UCSD-AML1 (cell line): ENCODE data around the gene DDX21.
"Not testable (repeated sequence)": the region's sequence is repeated elsewhere in the genome, so short reads cannot be mapped to it uniquely, and the experiment has no call there.

ENCODE experiments used
- DNase-seq: peaks from one replicate; lab custom pipeline; 2025; ENCODE audit not compliant: unreplicated experiment; lab: John Stamatoyannopoulos, UW

The DDX21 gene

GRCh38 chr10:68987611-68988010, 31.6 kb downstream of the DDX21 start:
- DNase-seq = no peak

GRCh38 chr10:68988530-68989316, 32.8 kb downstream of the DDX21 start, which contains the start of gene KIFBP:
Gene KIFBP (plus strand): TSS chr10:68988803. CDS start chr10:68988833, 30 bp downstream.
- peak; percentile 91 for DNase-seq

- no peak for DNase-seq
These were observed 33.5 kb downstream of the DDX21 start for GRCh38 chr10:68989317-68989990.

DNA sequence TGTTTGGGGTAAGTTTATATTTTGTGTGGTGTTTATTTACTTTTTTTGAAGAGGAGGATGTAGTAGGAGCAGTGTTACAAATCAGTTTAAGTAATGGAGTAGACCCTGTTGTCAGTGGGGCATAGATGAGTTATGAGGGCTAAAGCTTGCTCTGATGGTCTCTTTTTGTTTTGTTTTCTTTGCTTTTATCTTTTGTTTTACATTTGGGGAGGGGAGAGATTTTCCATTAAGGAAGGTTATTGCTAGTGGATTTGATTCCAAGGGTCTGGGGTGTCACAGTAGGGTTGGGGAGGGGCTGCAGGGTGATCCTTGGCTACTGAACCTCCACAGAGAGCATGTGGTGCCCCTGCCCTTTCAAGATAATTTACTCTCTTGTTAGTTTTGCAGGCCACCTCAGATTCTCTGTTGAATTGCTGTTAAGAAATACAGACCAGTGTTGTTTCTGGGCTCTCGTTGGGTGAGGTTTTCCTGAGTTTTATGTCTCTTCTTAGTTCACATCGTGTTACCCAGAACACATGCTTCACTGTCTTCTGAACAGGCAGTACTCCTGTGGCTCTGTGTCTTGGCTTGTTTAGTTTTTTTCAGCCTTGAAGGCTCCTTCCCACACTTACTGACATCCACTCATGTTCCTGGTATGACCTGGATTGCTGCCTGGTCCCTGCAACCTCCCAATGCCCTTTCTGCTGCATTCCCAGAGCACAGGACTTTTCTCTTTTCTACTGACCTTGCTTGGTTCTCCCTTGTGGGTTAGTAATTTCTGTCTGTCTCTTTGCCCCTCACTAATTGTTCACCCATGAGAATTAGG, 36.9 kb downstream of the DDX21 start:
- no peak for DNase-seq

- no peak for DNase-seq
These were observed 41.2 kb downstream of the DDX21 start for GRCh38 chr10:68997211-68997610.

DNA sequence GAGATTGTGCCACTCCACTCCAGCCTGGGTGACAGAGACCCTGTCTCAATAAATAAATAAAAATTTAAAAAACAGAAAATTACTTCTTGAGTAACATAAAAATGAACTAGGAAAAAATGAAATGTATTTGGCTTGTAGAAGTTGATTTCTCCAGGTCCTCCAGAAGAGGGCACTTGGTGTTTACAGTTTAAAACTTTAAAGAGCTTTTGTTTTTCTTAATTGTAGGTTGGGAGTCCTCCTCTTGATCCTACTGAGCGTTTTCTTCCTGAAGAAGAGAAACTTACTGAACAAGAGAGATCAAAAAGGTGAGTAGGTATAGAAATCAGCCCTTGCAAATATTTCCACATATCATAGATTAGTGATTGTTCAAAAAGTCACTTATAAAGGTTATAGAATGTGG, 48.9 kb downstream of the DDX21 start:
- no peak for DNase-seq

- DNase-seq = no peak
These were observed 49.9 kb downstream of the DDX21 start for GRCh38 chr10:69005704-69006485.

- no peak for DNase-seq
These were observed 51.3 kb downstream of the DDX21 start for GRCh38 chr10:69007260-69007659.

DNA sequence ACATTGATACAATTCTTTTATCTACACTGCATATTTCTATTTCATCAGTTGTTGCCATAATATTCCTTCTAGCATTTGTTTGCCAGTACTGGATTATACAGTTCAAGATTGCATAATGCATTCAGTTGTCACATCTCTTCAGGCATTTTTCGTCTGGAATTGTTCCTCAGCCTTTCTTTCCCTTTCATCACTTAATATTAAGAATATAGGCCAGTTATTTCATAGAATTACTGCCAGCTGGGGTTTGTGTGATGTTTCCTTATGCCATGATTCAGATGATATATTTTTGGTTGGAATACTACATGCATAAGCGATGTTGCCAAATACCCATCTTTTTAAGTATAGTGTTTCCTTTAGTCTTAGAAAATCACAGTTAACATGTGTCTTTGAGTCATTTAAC, 53.4 kb downstream of the DDX21 start:
- DNase-seq = no peak

GRCh38 chr10:69010151-69010640, 54.2 kb downstream of the DDX21 start:
- no peak for DNase-seq

DNA sequence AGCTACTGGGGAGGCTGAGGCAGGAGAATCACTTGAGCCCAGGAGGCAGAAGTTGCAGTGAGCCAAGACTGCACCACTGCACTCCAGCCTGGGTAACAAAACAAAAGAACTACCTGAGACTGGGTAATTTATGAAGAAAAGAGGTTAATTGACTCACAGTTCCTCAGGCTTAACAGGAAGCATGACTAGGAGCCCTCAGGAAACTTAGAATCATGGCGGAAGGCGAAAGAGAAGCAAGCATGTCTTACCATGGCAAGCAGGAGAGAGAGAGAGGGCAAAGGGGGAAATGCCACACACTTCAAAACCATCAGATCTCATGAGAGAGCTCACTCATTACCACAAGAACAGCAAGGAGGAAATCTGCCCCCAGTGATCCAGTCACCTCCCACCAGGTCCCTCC, 56.8 kb downstream of the DDX21 start:
- not testable (repeated sequence) for DNase-seq

DNA sequence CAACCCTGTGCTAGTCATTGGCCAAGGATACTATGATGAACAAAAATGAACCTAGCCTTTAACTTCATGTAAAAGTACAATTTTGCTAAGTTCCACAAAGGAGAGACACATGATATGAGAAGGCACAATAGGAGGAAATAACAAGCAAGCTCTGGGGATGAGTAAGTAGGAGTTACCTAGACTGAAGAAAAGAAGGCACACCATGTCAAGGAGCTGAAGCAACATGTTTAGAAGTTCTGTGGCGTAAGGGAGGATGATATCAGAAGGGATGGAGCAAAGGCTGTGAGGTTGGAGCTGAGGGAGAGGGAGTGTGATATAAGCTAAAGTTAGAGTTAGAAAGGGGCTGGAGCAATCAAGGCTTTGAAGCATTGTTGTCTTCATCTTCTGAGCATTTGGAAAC, 58.2 kb downstream of the DDX21 start:
- DNase-seq = no peak

GRCh38 chr10:69018613-69019012, 62.6 kb downstream of the DDX21 start:
- no peak for DNase-seq

- no peak for DNase-seq
These were observed 66.6 kb downstream of the DDX21 start for GRCh38 chr10:69022611-69023010.

GRCh38 chr10:69025370-69025896, 69.5 kb downstream of the DDX21 start:
- DNase-seq = no peak

GRCh38 chr10:69033256-69033655, 77.3 kb downstream of the DDX21 start:
- no peak for DNase-seq
